HG03108 (cell line): ENCODE data around the gene PSMG4.

Experiments used
- ATAC-seq: cut with Tn5 transposase; IDR thresholded peaks from one replicate; pipeline ENCODE4 v1.9.1; 2021; ENCODE audit warnings: moderate library complexity; ENCODE audit not compliant: unreplicated experiment

The PSMG4 gene

GRCh38 chr6:3305216-3305565, 46.4 kb downstream of the PSMG4 start:
- no peak for ATAC-seq

GRCh38 chr6:3305831-3306230, 47.1 kb downstream of the PSMG4 start:
- no peak for ATAC-seq

DNA sequence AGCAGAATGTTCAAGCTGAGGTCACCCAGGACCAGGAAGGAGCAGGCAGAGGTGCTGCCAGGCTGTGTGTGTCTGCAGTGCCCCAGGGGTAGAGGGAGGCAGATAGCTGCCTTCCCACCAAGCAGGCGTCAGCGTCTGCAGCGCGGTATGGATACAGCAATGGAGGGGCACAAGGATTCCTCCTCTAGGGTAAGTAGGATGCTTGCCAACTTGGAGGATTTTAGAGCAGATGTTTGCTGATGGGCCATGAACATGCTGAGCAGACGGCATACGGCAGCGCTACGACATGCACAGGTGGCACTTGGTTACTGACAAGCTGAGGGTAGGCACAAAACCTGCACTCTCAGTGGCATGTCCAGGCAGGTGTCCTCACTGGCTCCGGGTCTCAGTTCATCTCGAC, 48.1 kb downstream of the PSMG4 start:
- no peak for ATAC-seq

GRCh38 chr6:3307436-3307835, 48.7 kb downstream of the PSMG4 start:
- no peak for ATAC-seq

- no peak for ATAC-seq
Measured at GRCh38 chr6:3308106-3308505, 49.4 kb downstream of the PSMG4 start.

- no peak for ATAC-seq
Measured at GRCh38 chr6:3309391-3310050, 50.8 kb downstream of the PSMG4 start.

DNA sequence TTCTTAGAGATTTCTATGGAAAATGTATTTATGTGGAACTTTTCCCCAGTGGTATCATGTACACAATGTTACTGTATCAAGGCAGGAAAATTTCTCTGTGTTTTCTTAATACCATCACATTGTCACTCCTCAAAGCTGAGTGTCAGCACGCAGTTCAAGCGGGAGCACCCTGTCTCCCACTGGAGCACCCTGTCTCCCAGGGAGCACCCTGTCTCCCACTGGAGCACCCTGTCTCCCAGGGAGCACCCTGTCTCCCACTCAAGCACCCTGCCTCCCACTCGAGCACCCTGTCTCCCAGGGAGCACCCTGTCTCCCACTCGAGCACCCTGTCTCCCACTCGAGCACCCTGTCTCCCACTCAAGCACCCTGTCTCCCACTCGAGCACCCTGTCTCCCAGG, 51.3 kb downstream of the PSMG4 start:
- no peak for ATAC-seq

DNA sequence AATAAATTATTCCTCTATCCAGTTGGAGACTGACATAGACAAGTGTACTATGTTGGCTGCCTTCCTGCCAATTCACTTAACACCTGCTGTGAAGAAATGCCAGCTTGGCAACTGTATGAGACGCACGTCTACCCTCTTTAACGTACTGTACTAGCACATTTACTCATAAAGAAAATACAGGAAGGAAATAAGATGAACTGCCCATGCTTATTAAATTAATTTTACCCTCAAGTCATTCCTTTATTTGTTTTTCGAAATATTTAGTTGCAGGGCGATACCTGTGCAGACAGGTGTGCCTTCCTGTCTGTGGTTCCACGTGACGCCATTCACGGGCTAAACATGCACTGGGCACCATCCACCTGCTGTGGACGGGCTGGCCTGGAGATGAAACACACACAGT, 52.0 kb downstream of the PSMG4 start:
- no peak for ATAC-seq

DNA sequence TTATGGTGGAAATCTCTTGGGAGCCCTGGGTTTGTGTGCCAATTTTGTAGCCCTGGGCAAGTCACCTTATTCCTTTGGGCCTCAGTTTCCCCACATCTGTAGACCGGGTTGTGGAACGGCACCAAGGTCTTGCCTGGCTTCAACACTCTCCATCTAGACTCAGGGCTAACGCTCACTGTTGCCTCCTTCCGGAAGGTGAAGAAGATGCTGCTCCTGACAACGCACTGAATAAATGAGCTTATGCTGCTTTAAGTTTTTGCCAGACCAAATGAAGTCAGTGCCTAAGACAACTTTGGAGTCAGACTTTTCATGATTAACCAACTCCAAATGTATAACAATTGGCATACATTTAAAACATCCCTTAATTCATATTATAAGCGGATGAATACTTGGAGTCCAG, 53.1 kb downstream of the PSMG4 start:
- ATAC-seq, result no peak

- ATAC-seq, result no peak
Measured at GRCh38 chr6:3312604-3313231, 54.0 kb downstream of the PSMG4 start.

DNA sequence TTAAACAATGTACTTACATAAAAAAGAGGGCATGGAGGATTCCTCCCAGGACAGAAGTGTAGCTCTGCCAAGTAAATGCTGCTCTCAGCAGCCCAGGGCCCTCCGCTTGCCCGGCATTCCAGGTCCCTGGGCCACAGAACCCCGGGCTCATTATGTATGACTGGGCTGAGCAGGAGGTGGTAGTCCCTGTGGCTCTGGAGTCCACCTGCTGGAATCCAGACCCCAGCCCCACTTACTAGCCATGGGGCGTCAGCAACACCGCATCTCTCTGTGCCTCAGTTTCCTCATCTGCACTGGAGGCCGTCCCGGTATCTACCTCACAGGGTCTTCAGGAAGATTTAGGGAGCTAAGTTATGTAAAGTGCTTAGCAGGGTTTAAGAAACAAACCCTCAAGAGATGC, 55.4 kb downstream of the PSMG4 start:
- no peak for ATAC-seq

DNA sequence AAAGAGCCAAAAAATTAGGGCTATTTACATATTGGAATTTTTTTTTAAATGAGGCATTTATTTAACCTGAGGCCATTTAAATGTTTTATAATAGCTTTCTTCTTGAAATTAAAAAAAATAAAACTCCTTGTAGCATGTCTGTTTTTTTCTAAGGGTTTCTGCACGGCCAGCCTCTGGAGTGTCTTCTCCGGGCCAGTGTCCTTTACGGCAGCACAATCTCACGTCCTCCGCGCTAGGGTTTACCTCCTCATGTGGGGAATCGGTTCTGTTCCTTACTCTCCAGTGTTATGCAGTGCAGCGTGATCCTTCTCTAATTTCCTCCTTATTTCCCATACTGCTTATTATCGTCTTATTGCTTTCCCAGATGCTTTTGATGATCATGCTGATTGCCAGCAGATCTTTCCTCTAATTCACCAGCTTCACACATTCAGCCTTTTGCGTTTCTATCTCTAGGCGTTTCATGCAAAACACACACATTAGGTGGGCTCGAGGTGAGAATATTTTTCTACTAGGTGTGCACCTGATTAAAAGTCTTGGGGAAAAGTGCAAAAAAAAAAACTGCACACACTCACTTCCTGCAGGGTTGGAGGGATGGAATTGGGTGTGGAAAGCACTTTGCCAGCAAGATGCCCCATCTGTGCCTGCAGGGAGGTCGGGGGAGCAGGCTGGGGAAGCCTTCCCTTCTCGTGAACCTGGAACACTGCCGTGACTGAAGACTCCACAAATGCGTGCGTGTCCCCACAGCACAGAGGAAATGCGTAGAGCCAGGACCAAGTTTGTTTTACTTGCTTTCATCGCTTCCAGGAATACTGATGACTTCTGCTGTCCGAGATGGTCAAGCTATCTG, 56.1 kb downstream of the PSMG4 start:
- ATAC-seq, result no peak

DNA sequence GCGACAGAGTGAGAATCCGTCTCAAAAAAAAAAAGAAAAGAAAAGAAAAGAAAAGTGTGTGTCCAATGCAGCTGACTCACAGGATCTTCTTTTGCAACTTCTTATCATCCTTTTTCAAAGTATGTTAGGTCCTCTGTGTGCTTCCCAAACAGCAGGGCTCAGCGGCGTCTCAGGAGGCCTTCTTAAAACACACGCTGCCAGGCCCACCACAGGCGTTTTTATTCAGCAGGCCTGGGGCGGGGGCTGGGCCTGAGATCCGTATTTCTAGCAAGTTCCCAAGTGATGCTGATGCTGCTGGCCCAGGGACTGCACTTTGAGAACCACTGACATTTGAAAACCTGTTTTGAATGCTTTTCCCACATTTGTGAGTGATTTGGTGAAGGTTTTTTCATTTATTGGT, 57.1 kb downstream of the PSMG4 start:
- ATAC-seq, result no peak

DNA sequence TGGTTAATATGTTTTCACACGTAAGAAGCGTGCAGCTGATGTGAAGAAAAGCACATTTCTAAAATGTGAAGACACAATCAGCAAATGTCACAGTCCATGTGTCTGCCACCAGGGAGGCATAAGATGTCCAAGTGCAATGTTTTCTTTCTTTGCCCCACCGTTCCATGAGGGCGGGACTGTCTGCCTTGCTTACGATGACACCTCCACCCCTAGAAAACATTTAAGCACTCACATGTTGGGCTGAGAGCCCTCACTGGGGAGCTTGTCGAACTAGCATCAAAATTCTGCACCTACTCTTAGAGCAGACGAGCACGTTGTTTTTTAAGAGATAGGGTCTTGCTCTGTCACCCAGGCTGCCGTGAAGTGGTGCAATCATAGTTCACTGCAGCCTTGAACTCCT, 57.6 kb downstream of the PSMG4 start:
- ATAC-seq, result no peak

DNA sequence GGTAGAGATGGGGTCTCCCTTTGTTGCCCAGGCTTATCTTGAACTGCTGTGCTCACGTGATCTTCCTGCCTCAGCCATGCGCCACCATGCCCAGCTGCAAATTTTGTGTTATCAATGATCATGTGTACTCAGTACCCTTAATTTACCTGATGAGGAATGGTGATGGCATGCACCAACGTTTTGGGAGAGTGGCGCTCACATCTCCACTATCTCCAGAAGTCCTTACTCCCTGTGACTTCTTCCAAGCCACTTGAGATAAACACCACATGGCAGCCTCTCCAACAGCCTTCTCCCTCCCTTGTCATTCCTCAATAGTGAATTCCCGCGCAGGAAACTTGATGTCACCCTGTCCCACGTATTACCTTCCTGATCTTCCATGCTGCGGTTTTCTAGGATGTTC, 58.1 kb downstream of the PSMG4 start:
- ATAC-seq, result no peak
